Stomach (tissue), 4 donors: ENCODE measurements around the gene RCOR1.

Source experiments
- CTCF ChIP-seq, 7 experiments: fragments of 450-650 bp in 4 of 7; fragments of 200-600 bp in 3 of 7; sonication (generic) in 3 of 7; IDR thresholded peaks; one replicate each; pipeline ENCODE4 v1.5.1; 2016 to 2019; ENCODE audit warnings: antibody characterized with exemption in 7 of 7, control low read depth in 2 of 7, mild to moderate bottlenecking in 1 of 7
- POLR2A ChIP-seq, 4 donors: fragments of 450-650 bp; IDR thresholded peaks; one replicate each; pipeline ENCODE4 v1.6.1; 2016; ENCODE audit warnings: antibody characterized with exemption in 4 of 4, control low read depth in 2 of 4, mild to moderate bottlenecking in 1 of 4, moderate library complexity in 1 of 4
- POLR2AphosphoS5 ChIP-seq, 3 donors: sonication (generic); formaldehyde crosslinking; IDR thresholded peaks; one replicate each; pipeline ENCODE4 v1.6.1; 2016; ENCODE audit warnings: antibody characterized with exemption in 3 of 3

- TF ChIP-seq CTCF (IDR thresholded peaks at IDR 0.05) (no peak), POLR2A (IDR thresholded peaks at IDR 0.05) (no peak), POLR2AphosphoS5 (IDR thresholded peaks at IDR 0.05) (no peak)
Measured at GRCh38 chr14:102629808-102630350, 37.4 kb downstream of the RCOR1 start.
